Measurements from ENCODE around the gene USP24.

Gene USP24

DNA sequence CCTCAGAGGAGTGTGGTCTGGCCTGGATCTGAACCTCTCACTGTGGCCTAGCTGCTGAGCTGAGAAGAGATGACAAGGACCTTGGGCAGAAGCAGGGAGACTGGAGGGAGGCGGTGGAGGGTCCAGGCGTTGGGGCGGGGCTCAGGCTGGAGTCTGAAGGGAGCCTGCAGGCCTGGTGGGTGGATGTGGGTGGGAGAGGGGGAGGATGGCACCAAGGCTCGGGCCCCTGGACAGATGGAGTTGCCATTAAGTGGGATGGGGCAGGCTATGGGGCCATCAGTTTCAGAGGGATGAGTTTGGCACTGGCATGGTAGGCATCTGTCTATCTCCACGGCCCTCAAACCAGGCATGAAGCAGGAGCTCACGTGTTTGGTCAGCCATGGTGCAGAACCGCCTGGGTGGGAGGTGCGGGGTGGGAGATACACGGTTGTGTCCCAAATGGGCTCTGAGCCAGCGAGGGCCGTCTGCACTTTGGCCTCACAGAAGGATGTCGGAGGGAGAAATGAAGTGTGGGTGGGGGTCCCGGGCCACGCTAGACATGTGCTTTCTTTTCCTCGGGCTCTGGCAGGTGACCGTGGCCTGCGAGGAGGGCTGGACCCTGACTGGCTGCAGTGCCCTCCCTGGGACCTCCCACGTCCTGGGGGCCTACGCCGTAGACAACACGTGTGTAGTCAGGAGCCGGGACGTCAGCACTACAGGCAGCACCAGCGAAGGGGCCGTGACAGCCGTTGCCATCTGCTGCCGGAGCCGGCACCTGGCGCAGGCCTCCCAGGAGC lies 152.2 kb downstream of the USP24 start:
- TF ChIP-seq EP300 (IDR thresholded peaks at IDR 0.05; ENCODE audit: borderline replicate concordance), result no peak
- no peak for TF ChIP-seq ZBTB7A (IDR thresholded peaks at IDR 0.05; ENCODE audit: low read depth)
- no peak for TF ChIP-seq CREB1 (IDR thresholded peaks at IDR 0.05; ENCODE audit: low read depth)
- TF ChIP-seq RAD21 (IDR thresholded peaks at IDR 0.05; ENCODE audit: low read depth), result no peak
- TF ChIP-seq FOXM1 (IDR thresholded peaks at IDR 0.05; ENCODE audit: borderline replicate concordance, low read depth), result no peak
- TF ChIP-seq, protein P1, sequence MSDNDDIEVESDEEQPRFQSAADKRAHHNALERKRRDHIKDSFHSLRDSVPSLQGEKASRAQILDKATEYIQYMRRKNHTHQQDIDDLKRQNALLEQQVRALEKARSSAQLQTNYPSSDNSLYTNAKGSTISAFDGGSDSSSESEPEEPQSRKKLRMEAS (IDR thresholded peaks at IDR 0.05), result no peak
- TF ChIP-seq YY1 (IDR thresholded peaks at IDR 0.05; ENCODE audit: low read depth), result no peak
- no peak for TF ChIP-seq TAF1 (IDR thresholded peaks at IDR 0.05; ENCODE audit: low read depth)
- TF ChIP-seq, protein P2, sequence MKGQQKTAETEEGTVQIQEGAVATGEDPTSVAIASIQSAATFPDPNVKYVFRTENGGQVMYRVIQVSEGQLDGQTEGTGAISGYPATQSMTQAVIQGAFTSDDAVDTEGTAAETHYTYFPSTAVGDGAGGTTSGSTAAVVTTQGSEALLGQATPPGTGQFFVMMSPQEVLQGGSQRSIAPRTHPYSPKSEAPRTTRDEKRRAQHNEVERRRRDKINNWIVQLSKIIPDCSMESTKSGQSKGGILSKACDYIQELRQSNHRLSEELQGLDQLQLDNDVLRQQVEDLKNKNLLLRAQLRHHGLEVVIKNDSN (IDR thresholded peaks at IDR 0.05), result no peak
- no peak for TF ChIP-seq NFIC (IDR thresholded peaks at IDR 0.05)
- TF ChIP-seq TCF12 (IDR thresholded peaks at IDR 0.05; ENCODE audit: low read depth), result no peak
- TF ChIP-seq CEBPB (IDR thresholded peaks at IDR 0.05), result no peak
- no peak for TF ChIP-seq TEAD4 (IDR thresholded peaks at IDR 0.05)
- TF ChIP-seq, protein P3, sequence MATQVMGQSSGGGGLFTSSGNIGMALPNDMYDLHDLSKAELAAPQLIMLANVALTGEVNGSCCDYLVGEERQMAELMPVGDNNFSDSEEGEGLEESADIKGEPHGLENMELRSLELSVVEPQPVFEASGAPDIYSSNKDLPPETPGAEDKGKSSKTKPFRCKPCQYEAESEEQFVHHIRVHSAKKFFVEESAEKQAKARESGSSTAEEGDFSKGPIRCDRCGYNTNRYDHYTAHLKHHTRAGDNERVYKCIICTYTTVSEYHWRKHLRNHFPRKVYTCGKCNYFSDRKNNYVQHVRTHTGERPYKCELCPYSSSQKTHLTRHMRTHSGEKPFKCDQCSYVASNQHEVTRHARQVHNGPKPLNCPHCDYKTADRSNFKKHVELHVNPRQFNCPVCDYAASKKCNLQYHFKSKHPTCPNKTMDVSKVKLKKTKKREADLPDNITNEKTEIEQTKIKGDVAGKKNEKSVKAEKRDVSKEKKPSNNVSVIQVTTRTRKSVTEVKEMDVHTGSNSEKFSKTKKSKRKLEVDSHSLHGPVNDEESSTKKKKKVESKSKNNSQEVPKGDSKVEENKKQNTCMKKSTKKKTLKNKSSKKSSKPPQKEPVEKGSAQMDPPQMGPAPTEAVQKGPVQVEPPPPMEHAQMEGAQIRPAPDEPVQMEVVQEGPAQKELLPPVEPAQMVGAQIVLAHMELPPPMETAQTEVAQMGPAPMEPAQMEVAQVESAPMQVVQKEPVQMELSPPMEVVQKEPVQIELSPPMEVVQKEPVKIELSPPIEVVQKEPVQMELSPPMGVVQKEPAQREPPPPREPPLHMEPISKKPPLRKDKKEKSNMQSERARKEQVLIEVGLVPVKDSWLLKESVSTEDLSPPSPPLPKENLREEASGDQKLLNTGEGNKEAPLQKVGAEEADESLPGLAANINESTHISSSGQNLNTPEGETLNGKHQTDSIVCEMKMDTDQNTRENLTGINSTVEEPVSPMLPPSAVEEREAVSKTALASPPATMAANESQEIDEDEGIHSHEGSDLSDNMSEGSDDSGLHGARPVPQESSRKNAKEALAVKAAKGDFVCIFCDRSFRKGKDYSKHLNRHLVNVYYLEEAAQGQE (IDR thresholded peaks at IDR 0.05; ENCODE audit: low read depth), result no peak
- TF ChIP-seq EGR1 (IDR thresholded peaks at IDR 0.05), result no peak

DNA sequence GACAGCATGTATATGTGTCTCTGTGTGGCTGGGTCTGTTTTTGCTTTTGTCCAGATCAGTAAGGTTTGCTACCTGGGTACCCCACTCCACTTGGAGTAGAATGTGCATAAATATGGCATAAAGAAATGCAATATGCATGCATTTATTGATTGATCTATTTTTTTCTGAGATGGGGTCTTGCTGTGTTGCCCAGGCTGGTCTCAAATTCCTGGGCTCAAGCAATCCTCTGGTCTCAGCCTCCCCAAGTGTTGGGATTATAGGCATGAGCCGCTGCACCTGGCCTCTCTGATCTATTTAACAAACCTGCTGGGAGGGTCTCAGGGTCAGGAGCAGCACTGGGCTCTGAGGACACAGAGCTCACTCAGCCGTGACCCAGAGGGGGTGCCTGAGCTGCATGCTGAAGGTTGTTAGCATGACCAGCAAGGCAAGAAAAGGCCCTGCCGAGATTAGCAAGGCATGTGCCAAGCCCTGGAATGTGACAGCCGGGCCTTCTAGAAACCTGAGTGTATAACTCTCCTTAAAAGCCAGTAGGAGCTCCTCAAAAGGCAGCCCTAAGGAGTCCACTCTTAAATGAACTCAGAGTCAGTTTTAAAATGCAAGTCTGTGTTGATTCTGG lies 153.3 kb downstream of the USP24 start:
- TF ChIP-seq YY1 (IDR thresholded peaks at IDR 0.05; ENCODE audit: low read depth) (no peak), NFIC (IDR thresholded peaks at IDR 0.05) (no peak), EP300 (IDR thresholded peaks at IDR 0.05; ENCODE audit: borderline replicate concordance) (no peak), TCF12 (IDR thresholded peaks at IDR 0.05; ENCODE audit: low read depth) (no peak), TEAD4 (IDR thresholded peaks at IDR 0.05) (no peak), TAF1 (IDR thresholded peaks at IDR 0.05; ENCODE audit: low read depth) (no peak), EGR1 (IDR thresholded peaks at IDR 0.05) (no peak)
- TF ChIP-seq, protein P2 (IDR thresholded peaks at IDR 0.05), result no peak
- TF ChIP-seq, protein P1 (IDR thresholded peaks at IDR 0.05), result no peak

DNA sequence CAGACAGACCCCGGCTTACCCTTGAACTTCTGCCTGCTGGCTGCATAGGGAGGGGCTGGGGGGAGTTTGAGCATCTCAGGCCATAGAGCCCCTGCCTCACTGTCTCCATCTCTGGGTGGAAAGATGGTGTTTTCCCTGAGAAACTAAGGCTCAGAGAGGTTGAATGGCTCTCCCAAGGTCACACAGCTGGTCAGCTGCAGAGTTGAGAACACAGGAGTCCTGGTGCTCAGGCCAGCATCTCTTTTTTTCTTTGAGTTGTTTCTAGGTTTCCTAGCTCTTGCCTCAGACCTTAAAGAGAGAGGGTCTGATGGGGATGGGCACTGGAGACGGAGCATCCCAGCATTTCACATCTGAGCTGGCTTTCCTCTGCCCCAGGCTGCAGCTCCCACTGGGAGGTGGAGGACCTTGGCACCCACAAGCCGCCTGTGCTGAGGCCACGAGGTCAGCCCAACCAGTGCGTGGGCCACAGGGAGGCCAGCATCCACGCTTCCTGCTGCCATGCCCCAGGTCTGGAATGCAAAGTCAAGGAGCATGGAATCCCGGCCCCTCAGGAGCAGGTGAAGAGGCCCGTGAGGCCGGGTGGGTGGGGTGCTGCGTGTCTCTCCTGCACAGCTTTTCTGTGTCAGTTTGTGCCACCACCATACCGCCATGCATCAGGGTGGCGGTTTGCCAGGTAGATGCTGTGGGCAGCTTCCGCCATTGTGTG lies 154.0 kb downstream of the USP24 start:
- no peak for TF ChIP-seq TCF12 (IDR thresholded peaks at IDR 0.05; ENCODE audit: low read depth)
- no peak for TF ChIP-seq TEAD4 (IDR thresholded peaks at IDR 0.05)

DNA sequence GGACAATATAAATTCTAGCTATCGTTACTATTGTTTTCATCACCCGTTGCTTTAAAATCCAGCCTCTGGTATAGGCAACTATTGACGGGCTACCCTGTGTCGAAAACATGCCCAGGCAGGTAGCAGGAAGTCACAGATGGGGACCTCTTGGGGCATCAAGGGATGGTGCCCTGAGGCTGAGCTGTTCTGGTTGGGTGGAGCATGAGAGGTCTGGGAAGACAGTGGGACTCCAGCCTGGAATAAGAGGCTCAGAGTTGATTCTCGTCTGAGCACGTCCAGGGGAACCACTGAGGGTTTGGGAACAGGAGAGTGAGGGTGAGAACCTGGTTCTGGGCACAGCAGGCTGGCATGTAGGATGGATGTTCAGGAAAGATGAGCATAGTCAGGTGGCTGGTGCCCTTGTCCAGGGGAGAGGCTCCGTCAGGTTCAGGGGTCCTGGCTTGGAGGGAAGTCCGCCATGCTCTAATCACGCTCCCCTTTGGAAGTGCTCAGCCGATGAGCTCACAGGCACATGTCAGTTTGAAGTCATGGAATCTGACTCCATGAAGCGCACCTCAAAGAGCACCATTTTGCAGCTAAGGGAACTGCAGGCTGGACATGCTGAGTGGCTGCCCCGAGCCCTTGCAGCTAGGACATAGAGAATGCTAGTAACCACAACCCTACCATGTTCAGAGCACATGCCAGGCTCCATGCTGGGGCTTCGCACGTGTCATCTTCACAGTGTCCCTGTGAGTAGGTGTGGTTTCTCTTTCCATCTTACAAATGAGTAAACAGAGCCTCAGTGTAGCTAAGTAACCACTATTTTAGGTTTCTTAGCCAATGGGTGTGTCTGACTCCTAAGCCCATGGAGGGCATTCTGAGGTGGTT lies 154.8 kb downstream of the USP24 start:
- TF ChIP-seq, protein P3 (IDR thresholded peaks at IDR 0.05; ENCODE audit: low read depth), result no peak
- TF ChIP-seq ZBTB7A (IDR thresholded peaks at IDR 0.05; ENCODE audit: low read depth) (no peak), RAD21 (IDR thresholded peaks at IDR 0.05; ENCODE audit: low read depth) (no peak), CREB1 (IDR thresholded peaks at IDR 0.05; ENCODE audit: low read depth) (no peak), TEAD4 (IDR thresholded peaks at IDR 0.05) (no peak), CEBPB (IDR thresholded peaks at IDR 0.05) (no peak), TCF12 (IDR thresholded peaks at IDR 0.05; ENCODE audit: low read depth) (no peak), EGR1 (IDR thresholded peaks at IDR 0.05) (no peak), YY1 (IDR thresholded peaks at IDR 0.05; ENCODE audit: low read depth) (no peak), TAF1 (IDR thresholded peaks at IDR 0.05; ENCODE audit: low read depth) (no peak)

All from Ishikawa (cell line).